Subcutaneous adipose tissue (tissue), 4 donors: Measurements from ENCODE around the gene BTLA. TPM values are rescaled to one million over a fixed set of nuclear protein-coding genes. Genes with fewer than 3 reads are reported as not detected.

ENCODE experiments used
- CTCF ChIP-seq: fragments of 450-650 bp; IDR thresholded peaks from one replicate; pipeline ENCODE4 v1.5.1; 2016; ENCODE audit warnings: low read depth, mild to moderate bottlenecking, control low read depth, antibody characterized with exemption, moderate library complexity
- total RNA-seq, 4 donors: library from RNA; depleted of rRNA; stranded (reverse); fragments of >200 nt; gene quantifications; one replicate each; pipeline ENCODE4 v1.1.0, GENCODE V29; 2016

BTLA gene
- total RNA-seq, 4 donors from 2014 or later, result 1.3 to 1.5 TPM; not detected in 2

- TF ChIP-seq CTCF, result no peak
These were observed 1.3 kb upstream of the BTLA start for GRCh38 chr3:112500621-112501020.

GRCh38 chr3:112497897-112498548, 1.2 kb downstream of the BTLA start:
- no peak for TF ChIP-seq CTCF

- TF ChIP-seq CTCF, result no peak
These were observed 2.8 kb downstream of the BTLA start for GRCh38 chr3:112496366-112497067.

- TF ChIP-seq CTCF, result no peak
These were observed 7.1 kb downstream of the BTLA start for GRCh38 chr3:112492124-112492523.

GRCh38 chr3:112491373-112491772, 7.9 kb downstream of the BTLA start:
- no peak for TF ChIP-seq CTCF

GRCh38 chr3:112489674-112490479, 9.4 kb downstream of the BTLA start:
- TF ChIP-seq CTCF, result no peak

GRCh38 chr3:112486811-112487505, 12.3 kb downstream of the BTLA start:
- no peak for TF ChIP-seq CTCF
